A549 treated with RU486 at 1 μM for 4 hours (cell line): Measurements from ENCODE around the gene NCAM2. TPM values are rescaled to one million over a fixed set of nuclear protein-coding genes. Genes with fewer than 3 reads are reported as not detected.

Experiments
- total RNA-seq: library from RNA; stranded (reverse); fragments of 200-300 nt; extraction: Qiagen RNA extraction; gene quantifications from 5 replicates; pipeline ENCODE4 v1.2.3, GENCODE V29; 2022; ENCODE audit warnings: low read depth

NCAM2 gene
- total RNA-seq, result not detected in 5 replicates

DNA sequence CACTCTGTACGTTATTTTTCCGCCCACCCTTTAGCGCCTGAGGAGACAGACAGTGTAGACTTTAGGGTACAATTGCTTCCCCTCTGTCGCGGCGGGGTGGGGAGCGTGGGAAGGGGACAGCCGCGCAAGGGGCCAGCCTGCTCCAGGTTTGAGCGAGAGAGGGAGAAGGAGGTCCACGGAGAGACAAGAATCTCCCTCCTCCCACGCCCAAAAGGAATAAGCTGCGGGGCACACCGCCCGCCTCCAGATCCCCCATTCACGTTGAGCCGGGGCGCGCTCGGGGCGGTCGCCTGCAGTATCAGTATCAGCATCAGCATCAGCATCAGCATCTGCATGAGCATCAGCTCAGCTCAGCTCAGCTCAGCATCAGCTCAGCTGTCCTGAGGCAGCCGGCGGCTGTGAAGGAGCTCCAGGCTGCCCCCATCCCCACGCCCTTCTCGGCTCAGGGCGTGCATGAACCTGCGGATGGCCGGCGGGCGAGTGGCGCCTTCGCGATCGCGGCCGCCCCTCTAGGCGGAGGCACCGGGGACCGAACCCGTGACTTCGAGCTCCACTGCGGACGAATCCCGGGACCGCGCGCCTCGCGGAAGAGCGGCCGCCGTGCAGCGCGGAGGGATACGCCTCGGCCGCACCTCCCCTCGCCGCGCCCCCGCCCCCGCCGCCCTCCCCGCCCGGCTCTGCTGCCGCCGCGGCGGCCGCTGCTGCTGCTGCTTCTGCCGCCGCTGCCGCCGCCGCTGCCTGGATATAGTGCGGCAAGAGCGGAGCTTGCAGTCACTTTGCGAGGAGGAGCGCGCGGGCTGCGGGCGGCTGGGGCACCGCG, at the start of gene NCAM2:
Gene NCAM2, plus strand, starts transcription at position 774 of the 820 bp plus-strand sequence.

